ENCODE measurements around the gene TDRD9.

The TDRD9 gene

GRCh38 chr14:104044016-104044415 is 115.8 kb downstream of the TDRD9 start:
- H3K27me3 ChIP-seq = peaks cover 6% of the 10 kb centered on the region
- H3K36me3 ChIP-seq = no peaks in the 10 kb centered on the region
- TF ChIP-seq CTCF (IDR thresholded peaks at IDR 0.05) = no peak
- H3K9me3 ChIP-seq = no peaks in the 10 kb centered on the region
- no peak overlapping the region for H3K4me3 ChIP-seq (ENCODE audit: low read depth in 1 of 2, low read length in 1 of 2)
- no peaks in the 10 kb centered on the region for H3K4me1 ChIP-seq (ENCODE audit: control insufficient read depth in 1 of 2, insufficient read depth in 1 of 2, low read depth in 1 of 2, low read length in 1 of 2)
- H3K27ac ChIP-seq = no peak overlapping the region

- H3K36me3 ChIP-seq = no peaks in the 10 kb centered on the region
- H3K27ac ChIP-seq = no peak overlapping the region
- H3K4me3 ChIP-seq (ENCODE audit: low read depth in 1 of 2, low read length in 1 of 2) = no peak overlapping the region
- no peaks in the 10 kb centered on the region for H3K27me3 ChIP-seq
- H3K9me3 ChIP-seq = no peaks in the 10 kb centered on the region
- TF ChIP-seq CTCF (IDR thresholded peaks at IDR 0.05) = no peak
- no peaks in the 10 kb centered on the region for H3K4me1 ChIP-seq (ENCODE audit: control insufficient read depth in 1 of 2, insufficient read depth in 1 of 2, low read depth in 1 of 2, low read length in 1 of 2)
These were observed 119.5 kb downstream of the TDRD9 start for GRCh38 chr14:104047761-104048160.

- Histone ChIP-seq H3K36me3 (no peaks in the 10 kb centered on the region), H3K4me1 (ENCODE audit: control insufficient read depth in 1 of 2, insufficient read depth in 1 of 2, low read depth in 1 of 2, low read length in 1 of 2) (no peaks in the 10 kb centered on the region), H3K27me3 (no peaks in the 10 kb centered on the region), H3K27ac (no peak overlapping the region), H3K4me3 (ENCODE audit: low read depth in 1 of 2, low read length in 1 of 2) (no peak overlapping the region), H3K9me3 (no peaks in the 10 kb centered on the region)
- TF ChIP-seq CTCF (IDR thresholded peaks at IDR 0.05) = no peak
These were observed 120.7 kb downstream of the TDRD9 start for GRCh38 chr14:104048758-104049507.

GRCh38 chr14:104049576-104050240 is 121.5 kb downstream of the TDRD9 start:
- Histone ChIP-seq H3K27me3 (no peaks in the 10 kb centered on the region), H3K4me1 (ENCODE audit: control insufficient read depth in 1 of 2, insufficient read depth in 1 of 2, low read depth in 1 of 2, low read length in 1 of 2) (no peaks in the 10 kb centered on the region), H3K27ac (no peak overlapping the region), H3K4me3 (ENCODE audit: low read depth in 1 of 2, low read length in 1 of 2) (no peak overlapping the region), H3K36me3 (no peaks in the 10 kb centered on the region), H3K9me3 (no peaks in the 10 kb centered on the region)
- no peak for TF ChIP-seq CTCF (IDR thresholded peaks at IDR 0.05)

GRCh38 chr14:104051092-104051813 is 123.0 kb downstream of the TDRD9 start:
- TF ChIP-seq CTCF (IDR thresholded peaks at IDR 0.05) = no peak
- Histone ChIP-seq H3K27ac (no peak overlapping the region), H3K4me3 (ENCODE audit: low read depth in 1 of 2, low read length in 1 of 2) (no peak overlapping the region), H3K36me3 (no peaks in the 10 kb centered on the region), H3K9me3 (no peaks in the 10 kb centered on the region), H3K4me1 (ENCODE audit: control insufficient read depth in 1 of 2, insufficient read depth in 1 of 2, low read depth in 1 of 2, low read length in 1 of 2) (no peaks in the 10 kb centered on the region), H3K27me3 (no peaks in the 10 kb centered on the region)

All from neutrophil (primary cell).